Activated CD4-positive, alpha-beta T cell treated with anti-CD3 and anti-CD28 coated beads, Interleukin-2, Interleukin-4, amounts not matched to agents 100 ng/mL and 50 ng/mL, durations not matched to agents 16 hours and 8 hours (primary cell): Measurements from ENCODE around the gene CHN2.

ENCODE experiments used
- DNase-seq: peaks from one replicate; pipeline ENCODE4 v3.0.0-alpha.2; 2020; ENCODE audit warnings: low spot score

Gene CHN2

DNA sequence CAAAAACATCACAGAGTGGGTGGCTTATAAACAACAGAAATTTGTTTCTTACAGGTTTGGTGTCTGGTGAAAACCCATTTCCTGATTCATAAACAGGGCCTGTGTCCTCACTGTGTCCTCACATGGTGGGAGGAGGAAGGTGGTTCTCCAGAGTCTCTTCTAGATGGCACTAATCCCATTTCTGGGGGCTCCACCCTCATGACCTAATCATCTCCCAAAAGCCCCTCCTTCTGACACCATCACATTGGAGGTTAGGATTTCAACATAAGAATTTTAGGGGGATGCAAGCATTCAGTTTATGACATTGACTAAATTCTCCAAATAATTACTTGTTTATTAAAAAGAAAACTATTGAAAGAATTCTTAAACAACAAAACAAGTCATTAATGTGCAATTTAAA, 116.0 kb downstream of the CHN2 start:
- no peak for DNase-seq

- DNase-seq: no peak
Measured at GRCh38 chr7:29311314-29311713, 116.7 kb downstream of the CHN2 start.

- DNase-seq: no peak
Measured at GRCh38 chr7:29314148-29314547, 119.6 kb downstream of the CHN2 start.

- no peak for DNase-seq
Measured at GRCh38 chr7:29315122-29315891, 120.7 kb downstream of the CHN2 start.

DNA sequence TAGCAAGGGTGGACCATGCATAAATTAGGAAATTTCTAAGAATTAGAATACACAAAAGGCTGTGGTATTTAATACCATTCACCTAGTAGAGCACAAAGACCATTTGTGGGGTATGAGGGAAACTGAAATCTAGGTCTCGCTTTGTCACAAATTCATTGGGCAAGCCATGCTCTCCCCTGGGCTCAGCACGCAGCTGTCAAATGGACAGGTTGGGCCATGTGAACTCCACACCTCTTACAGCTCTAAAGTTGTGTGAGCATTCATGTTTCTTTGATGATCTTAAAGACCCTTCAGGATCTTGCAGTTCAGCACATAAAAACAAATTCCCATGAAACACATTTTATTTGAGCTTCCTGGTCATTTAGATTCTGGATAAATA, 121.3 kb downstream of the CHN2 start:
- DNase-seq: no peak

- DNase-seq: no peak
Measured at GRCh38 chr7:29316926-29317325, 122.4 kb downstream of the CHN2 start.

- DNase-seq: no peak
Measured at GRCh38 chr7:29318853-29319718, 124.5 kb downstream of the CHN2 start.

GRCh38 chr7:29319719-29320521, 125.3 kb downstream of the CHN2 start:
- DNase-seq: no peak

DNA sequence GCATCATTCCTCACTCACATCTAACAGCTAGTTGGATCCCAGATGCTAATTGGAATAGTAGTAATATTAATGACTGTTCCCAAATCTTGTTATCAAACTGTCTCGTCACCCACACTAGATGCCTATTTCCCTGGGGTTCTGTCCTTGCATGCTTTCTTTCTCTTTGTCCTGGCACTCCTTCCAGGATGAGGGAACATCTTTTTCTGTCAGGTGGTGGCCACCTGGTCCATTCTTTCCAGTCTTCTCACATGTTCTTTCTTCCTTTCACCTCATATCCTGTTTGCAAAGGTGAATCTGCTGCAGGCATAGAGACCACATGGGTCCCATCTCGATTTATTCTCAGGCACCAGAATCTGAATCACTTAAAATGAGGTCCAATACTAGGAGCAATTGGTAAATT, 126.0 kb downstream of the CHN2 start:
- DNase-seq: no peak

GRCh38 chr7:29322023-29322712, 127.6 kb downstream of the CHN2 start:
- DNase-seq: no peak

GRCh38 chr7:29325476-29325875, 130.9 kb downstream of the CHN2 start:
- DNase-seq: no peak

DNA sequence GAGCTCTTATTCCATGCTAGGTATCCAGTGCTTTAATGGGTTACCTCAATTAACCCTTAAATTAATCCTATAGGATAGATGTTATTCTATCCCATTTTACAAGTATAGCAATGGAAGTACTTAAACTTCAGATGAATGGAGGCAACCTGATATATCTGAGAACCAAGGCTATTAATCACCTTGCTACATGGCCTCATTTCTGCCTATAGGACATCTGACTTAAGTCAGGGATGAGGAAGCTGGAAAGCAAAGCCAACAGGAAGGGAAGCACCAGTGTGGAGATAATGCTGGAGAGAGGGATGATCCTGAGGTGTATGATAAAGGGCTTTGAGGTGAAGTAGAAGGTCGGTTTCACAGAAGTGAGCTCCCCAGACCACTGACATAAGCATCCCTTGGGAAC, 132.3 kb downstream of the CHN2 start:
- DNase-seq: no peak

GRCh38 chr7:29327455-29327854, 132.9 kb downstream of the CHN2 start:
- DNase-seq: no peak

- no peak for DNase-seq
Measured at GRCh38 chr7:29328045-29328444, 133.5 kb downstream of the CHN2 start.

GRCh38 chr7:29328811-29329210, 134.2 kb downstream of the CHN2 start:
- no peak for DNase-seq

DNA sequence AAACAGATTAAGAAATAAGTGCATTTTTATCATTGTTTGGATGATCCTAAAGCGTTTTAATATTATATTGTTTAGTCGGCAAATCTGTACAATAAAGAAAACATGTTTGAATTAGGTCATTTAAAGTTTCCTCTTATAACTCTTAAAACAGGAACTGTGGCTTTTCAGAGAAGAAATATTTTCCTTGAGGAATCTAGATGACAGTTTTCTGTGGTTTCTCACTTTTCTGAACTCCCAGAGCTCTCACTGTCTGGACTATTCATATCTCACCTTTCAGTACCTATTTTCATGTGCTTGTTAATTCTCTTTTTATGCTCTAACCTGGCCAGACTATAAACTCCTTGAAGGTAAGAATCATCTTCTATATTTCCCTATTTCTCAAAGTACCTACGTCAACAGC, 135.1 kb downstream of the CHN2 start:
- DNase-seq: no peak

DNA sequence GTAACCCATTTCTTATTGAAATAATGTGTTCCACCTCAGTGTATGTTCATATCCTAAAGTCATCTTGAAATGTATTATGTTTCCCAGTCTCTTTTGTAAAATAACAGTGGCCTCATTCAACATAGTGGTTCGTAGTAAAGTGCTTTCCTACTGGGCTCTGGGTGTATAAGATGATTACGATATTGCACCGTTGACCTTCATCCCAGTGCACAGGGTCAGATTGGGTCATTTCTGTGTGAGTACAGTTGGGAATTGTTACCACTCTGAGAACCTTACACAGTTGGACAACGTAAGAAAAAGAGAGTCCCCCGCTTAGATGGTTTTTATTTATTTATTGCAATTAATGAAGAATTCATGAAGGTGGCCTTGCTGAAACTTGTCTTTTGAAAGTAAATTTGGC, 135.6 kb downstream of the CHN2 start:
- no peak for DNase-seq

GRCh38 chr7:29331163-29331562, 136.6 kb downstream of the CHN2 start:
- no peak for DNase-seq

- no peak for DNase-seq
Measured at GRCh38 chr7:29332042-29332811, 137.7 kb downstream of the CHN2 start.

DNA sequence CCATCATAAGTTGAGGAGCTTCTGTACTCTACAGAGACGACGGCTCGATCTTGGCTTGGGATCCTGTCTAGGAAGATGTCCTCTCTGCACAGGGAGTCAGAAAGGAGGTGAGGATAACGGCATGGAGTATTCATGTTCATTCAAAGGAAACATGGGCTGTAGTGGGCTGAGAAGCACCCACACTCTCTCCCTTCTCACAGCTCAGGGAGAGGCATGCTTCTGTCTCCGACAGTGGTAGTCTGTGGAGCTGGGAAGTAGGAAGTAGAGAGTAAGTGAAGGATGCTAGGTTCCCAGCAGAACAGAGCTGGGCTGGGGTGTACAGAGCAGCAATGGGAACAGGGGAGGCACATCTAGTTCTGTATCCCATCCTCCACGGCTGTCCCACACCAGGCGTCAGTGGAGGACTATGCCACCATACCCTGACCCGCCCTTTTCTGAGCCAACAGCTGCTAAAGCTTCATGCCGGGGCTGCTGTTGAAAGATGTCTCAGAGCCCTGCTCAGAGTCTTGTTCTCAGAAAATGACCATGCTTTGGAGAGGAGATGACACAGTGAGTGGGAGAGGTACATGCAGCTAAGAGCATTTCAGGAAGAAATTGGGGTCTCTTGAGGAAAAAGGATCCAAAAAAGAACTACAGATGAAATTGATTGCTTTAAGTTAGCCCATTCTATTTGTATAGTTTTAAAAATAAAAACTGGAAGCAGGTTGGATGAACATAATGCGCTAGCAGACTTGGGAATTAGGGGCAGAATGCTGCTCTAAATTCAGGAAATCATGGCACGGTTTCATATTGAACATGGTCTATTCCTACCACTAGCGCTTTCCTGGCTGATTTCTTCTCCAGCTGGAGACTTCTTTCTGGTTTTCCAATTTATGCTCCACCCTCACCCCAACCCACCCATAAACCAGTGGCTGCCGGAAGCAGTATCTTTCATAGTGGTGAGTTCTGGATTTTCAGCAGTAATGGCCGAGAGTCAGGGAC, 138.6 kb downstream of the CHN2 start:
- DNase-seq: no peak
